GM12891 (cell line): ENCODE data around the gene URB2.

Experiments used
- DNase-seq: peaks from one replicate; pipeline ENCODE4 v3.0.0; 2011; ENCODE audit warnings: low spot score; ENCODE audit not compliant: insufficient read length
- FAIRE-seq: peaks from 2 replicates; lab custom pipeline; 2011; peaks lifted over from hg19 to GRCh38; lab: Jason Lieb, UNC
- PAX5 ChIP-seq: IDR thresholded peaks from 2 replicates; pipeline ENCODE4 v1.6.1; 2011; ENCODE audit warnings: low read length, moderate library complexity, mild to moderate bottlenecking; ENCODE audit not compliant: insufficient read depth, severe bottlenecking
- POLR2A ChIP-seq: IDR thresholded peaks from 2 replicates; pipeline ENCODE4 v1.6.1; 2011; ENCODE audit warnings: low read depth, low read length, control low read depth
- POLR2AphosphoS5 ChIP-seq: IDR thresholded peaks from 2 replicates; pipeline ENCODE4 v1.6.1; 2011; ENCODE audit warnings: low read depth, low read length, control low read depth
- POU2F2 ChIP-seq: IDR thresholded peaks from 2 replicates; pipeline ENCODE4 v1.6.1; 2011; ENCODE audit warnings: low read depth, mild to moderate bottlenecking, control low read depth, low read length, moderate library complexity
- SPI1 ChIP-seq: IDR thresholded peaks from 2 replicates; pipeline ENCODE4 v1.6.1; 2011; ENCODE audit warnings: low read depth, low read length, control low read depth
- TAF1 ChIP-seq: IDR thresholded peaks from 2 replicates; pipeline ENCODE4 v1.6.1; 2011; ENCODE audit warnings: low read depth, low read length, control low read depth

Gene URB2

GRCh38 chr1:229655781-229656180, 29.7 kb downstream of the URB2 start:
- FAIRE-seq, result no peak
- DNase-seq, result no peak

DNA sequence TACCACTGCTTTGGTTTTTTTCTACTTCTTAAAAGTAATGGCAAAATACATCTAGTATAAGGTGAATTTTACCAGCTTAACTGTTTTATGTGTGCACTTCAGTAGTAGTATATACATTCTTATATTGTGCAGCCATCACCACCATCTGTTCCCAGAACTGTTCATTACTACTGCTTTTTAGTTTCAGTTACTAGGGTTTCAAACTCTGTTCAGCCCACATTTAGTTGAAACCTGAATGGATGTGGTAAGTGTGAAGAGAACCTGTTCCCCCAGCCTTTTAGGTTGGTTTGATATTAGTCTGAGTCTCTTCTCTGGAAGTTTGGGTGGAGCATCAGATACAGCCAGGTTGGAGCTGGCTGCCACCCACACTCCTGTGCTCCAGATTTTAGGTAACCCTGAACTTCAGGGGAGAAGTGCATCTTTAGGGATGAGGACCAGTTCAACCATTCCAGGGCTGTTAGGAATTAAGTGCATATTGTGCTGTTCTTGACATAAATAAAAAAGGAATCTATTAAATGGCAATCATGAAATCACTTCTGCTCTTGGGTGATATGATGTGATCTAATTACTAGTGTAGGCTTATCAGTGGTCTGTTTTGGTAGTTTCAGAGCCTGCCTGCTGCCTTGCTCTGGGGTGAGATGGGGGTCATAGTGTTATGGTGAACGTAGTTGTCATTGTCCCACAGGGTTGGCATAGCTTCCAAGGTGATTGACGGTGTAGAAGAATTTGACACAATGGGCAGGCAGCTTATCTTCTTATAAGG, 32.1 kb downstream of the URB2 start:
- DNase-seq (no peak), FAIRE-seq (no peak)
- TF ChIP-seq SPI1, result no peak
- TF ChIP-seq PAX5, result no peak
- TF ChIP-seq TAF1, result no peak
- TF ChIP-seq POLR2AphosphoS5, result no peak
- TF ChIP-seq POU2F2, result no peak
- TF ChIP-seq POLR2A, result no peak

More at GRCh38 chr1:229655781-229656180, 29.7 kb downstream of the URB2 start:
- no peak for TF ChIP-seq TAF1
- no peak for TF ChIP-seq POLR2A
- no peak for TF ChIP-seq SPI1
- no peak for TF ChIP-seq POU2F2
- TF ChIP-seq PAX5, result no peak
- no peak for TF ChIP-seq POLR2AphosphoS5

GRCh38 chr1:229661022-229661877, 35.2 kb downstream of the URB2 start:
- TF ChIP-seq POLR2AphosphoS5 (no peak), PAX5 (no peak), POLR2A (no peak), SPI1 (no peak), TAF1 (no peak), POU2F2 (no peak)
- DNase-seq (peak; percentile 62), FAIRE-seq (peak; percentile 88)

GRCh38 chr1:229661897-229662296, 35.9 kb downstream of the URB2 start:
- DNase-seq, result no peak
- no peak for FAIRE-seq
- TF ChIP-seq SPI1 (no peak), POU2F2 (no peak), POLR2AphosphoS5 (no peak), POLR2A (no peak), TAF1 (no peak), PAX5 (no peak)

- FAIRE-seq (peak; percentile 65), DNase-seq (peak; percentile 23)
- TF ChIP-seq PAX5 (no peak), POU2F2 (no peak), POLR2AphosphoS5 (no peak; the same call in 1 of the 2 replicates), SPI1 (no peak), POLR2A (no peak), TAF1 (no peak)
Observed at GRCh38 chr1:229664133-229664689, 38.2 kb downstream of the URB2 start.

- TF ChIP-seq SPI1 (no peak), PAX5 (no peak)
- DNase-seq (no peak), FAIRE-seq (no peak)
Observed at GRCh38 chr1:229665912-229666558, 40.0 kb downstream of the URB2 start.

DNA sequence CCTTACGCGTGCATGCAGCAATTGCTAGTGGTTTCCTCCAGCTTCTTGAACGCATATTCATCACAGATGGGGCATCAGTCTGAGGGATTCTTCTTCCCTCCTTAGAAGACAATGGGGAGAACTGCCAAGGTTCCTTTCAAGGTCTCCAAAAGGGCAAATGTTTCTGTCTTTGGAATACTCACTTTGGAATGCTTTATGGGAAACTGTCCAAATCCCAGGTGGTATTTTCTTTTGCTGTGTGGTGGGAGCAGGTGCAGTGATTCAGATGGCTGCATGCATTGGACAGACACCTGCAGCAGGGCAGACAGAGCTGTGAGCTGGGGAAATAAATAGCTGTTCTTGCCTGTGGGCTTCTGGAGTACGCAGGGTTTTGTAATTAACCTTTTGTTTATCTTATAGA, 40.5 kb downstream of the URB2 start:
- DNase-seq (no peak), FAIRE-seq (no peak)
- TF ChIP-seq POLR2A (no peak), POU2F2 (no peak), PAX5 (no peak), SPI1 (no peak), POLR2AphosphoS5 (no peak), TAF1 (no peak)

DNA sequence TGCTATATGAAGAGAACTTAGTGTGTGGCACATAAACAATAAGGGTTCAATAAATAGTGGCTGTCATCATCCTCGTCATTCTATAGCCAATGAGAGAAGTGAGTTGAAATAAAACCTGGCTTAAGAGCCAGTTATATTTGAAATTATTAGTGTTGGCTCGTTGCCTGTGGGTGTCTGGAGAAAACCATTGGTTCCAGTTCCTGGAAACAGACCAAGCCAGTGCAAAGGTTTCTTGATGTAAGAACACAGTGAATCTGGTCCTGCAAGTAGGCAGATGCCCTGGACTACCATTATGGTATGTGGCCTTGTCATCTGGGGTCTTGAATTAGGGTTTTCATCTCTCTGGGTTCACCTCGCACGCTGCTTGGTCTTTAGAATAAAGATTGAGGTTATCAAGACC, 43.3 kb downstream of the URB2 start:
- TF ChIP-seq TAF1 (no peak), SPI1 (no peak), POLR2A (no peak), PAX5 (no peak), POU2F2 (no peak), POLR2AphosphoS5 (no peak)
- FAIRE-seq, result no peak
- DNase-seq, result no peak

- TF ChIP-seq TAF1 (no peak), POU2F2 (no peak), POLR2A (no peak), SPI1 (no peak), POLR2AphosphoS5 (no peak), PAX5 (no peak)
- DNase-seq, result no peak
- FAIRE-seq, result no peak
Observed at GRCh38 chr1:229671310-229671709, 45.3 kb downstream of the URB2 start.
